Measurements from ENCODE around the gene NFASC.

Gene NFASC

DNA sequence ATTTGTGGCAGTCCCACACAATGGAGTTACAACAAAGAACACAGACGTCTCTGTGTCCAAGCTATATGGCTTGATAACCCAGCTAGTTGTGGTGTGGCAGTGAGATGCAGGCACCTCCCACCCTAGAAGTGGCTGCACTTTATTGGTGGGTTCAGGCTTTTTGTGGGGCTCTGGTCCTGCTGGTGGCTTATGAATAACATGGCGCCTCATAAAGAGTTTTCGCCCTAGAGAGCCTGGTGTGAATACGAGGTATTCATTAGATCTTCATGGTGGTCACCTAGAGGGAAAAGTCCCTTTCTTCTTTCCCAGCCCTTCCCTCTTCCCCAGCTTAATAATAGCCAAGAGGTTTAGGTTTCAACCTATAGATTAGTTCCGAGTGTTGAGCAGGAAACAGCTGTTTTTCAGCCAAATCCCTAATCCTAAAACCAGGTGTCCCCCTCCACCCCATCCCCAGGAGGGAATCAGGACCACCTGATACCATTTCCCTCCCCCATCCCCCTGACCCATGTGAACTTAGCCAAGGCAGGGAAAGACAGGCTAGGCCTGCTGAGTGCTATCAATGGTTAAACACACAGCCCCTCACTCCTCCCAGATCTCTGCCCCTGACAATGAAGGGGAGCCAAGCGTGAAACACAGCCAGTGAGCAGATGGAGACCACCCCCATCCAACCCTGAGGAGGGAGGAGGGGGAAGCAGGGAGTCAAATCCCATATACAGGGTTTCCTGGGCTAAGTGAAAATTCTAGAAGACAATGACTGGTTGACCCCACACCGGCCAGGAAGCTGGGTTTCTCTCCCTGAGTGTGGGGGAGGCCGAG lies 58.2 kb downstream of the NFASC start:
- TF ChIP-seq CTCF (IDR thresholded peaks at IDR 0.05; ENCODE audit: low read depth, low read length, missing control alignments), result no peak
- in situ Hi-C loops (cut with HindIII; ENCODE audit: low pct_ligation_motif_present, low sequenced_read_pairs), result no loop called here
- H3K4me3 ChIP-seq (ENCODE audit: low read depth, low read length), result no peak overlapping the region
- DNase-seq, result no peak
- H3K27me3 ChIP-seq (replicated peaks), result peaks cover 1% of the 10 kb centered on the region
- H3K27ac ChIP-seq, result no peak overlapping the region
- no peaks in the 10 kb centered on the region for H3K36me3 ChIP-seq (replicated peaks)

DNA sequence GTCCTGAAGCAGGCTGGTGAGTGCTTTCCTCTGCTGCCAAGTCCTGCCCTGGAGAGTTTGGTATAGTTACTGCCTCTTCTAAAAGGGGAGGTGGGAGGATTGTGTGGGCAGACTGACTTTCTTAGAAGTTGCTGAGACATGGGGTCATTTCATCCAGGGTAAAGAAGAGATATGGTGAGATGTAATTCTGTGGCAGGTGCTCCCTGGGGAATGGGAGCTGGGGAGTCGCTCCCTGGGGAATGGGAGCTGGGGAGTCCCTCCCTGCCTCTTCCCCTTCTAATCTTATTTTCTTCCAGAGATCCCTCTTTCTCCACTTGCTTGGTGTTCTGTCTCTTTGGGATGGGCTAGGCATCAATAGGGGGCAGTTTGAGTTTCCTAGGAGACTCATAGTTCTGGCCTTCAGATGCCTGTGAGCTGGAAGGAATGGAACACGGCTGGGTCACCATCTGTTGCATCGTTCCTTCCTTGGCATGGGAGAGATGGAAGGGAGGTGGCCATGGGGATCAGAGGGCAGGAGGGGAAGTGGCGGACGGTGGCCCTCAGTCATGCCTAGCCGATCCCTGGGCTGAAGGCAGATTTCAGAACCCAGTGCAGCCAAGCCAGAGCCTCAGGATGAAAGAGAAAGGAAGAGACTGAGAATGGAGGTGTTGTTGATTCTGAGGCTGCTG lies 59.0 kb downstream of the NFASC start:
- Histone ChIP-seq H3K36me3 (replicated peaks) (no peaks in the 10 kb centered on the region), H3K4me3 (ENCODE audit: low read depth, low read length) (no peak overlapping the region), H3K27ac (no peak overlapping the region), H3K27me3 (replicated peaks) (peaks cover 1% of the 10 kb centered on the region)
- in situ Hi-C loops (cut with HindIII; ENCODE audit: low pct_ligation_motif_present, low sequenced_read_pairs), result no loop called here
- no peak for DNase-seq
- TF ChIP-seq CTCF (IDR thresholded peaks at IDR 0.05; ENCODE audit: low read depth, low read length, missing control alignments), result no peak

- in situ Hi-C loops (cut with HindIII; ENCODE audit: low pct_ligation_motif_present, low sequenced_read_pairs), result no loop called here
- Histone ChIP-seq H3K4me3 (ENCODE audit: low read depth, low read length) (no peak overlapping the region), H3K36me3 (replicated peaks) (no peaks in the 10 kb centered on the region), H3K27ac (no peak overlapping the region), H3K27me3 (replicated peaks) (peaks cover 1% of the 10 kb centered on the region)
- no peak for TF ChIP-seq CTCF (IDR thresholded peaks at IDR 0.05; ENCODE audit: low read depth, low read length, missing control alignments)
- DNase-seq, result no peak
Measured at GRCh38 chr1:204930155-204930523, 59.5 kb downstream of the NFASC start.

GRCh38 chr1:204931313-204931712 lies 60.7 kb downstream of the NFASC start:
- H3K27me3 ChIP-seq (replicated peaks), result no peaks in the 10 kb centered on the region
- no peak for DNase-seq
- in situ Hi-C loops (cut with HindIII; ENCODE audit: low pct_ligation_motif_present, low sequenced_read_pairs), result no loop called here
- TF ChIP-seq CTCF (IDR thresholded peaks at IDR 0.05; ENCODE audit: low read depth, low read length, missing control alignments), result no peak
- no peak overlapping the region for H3K27ac ChIP-seq
- H3K4me3 ChIP-seq (ENCODE audit: low read depth, low read length), result no peak overlapping the region
- H3K36me3 ChIP-seq (replicated peaks), result no peaks in the 10 kb centered on the region

DNA sequence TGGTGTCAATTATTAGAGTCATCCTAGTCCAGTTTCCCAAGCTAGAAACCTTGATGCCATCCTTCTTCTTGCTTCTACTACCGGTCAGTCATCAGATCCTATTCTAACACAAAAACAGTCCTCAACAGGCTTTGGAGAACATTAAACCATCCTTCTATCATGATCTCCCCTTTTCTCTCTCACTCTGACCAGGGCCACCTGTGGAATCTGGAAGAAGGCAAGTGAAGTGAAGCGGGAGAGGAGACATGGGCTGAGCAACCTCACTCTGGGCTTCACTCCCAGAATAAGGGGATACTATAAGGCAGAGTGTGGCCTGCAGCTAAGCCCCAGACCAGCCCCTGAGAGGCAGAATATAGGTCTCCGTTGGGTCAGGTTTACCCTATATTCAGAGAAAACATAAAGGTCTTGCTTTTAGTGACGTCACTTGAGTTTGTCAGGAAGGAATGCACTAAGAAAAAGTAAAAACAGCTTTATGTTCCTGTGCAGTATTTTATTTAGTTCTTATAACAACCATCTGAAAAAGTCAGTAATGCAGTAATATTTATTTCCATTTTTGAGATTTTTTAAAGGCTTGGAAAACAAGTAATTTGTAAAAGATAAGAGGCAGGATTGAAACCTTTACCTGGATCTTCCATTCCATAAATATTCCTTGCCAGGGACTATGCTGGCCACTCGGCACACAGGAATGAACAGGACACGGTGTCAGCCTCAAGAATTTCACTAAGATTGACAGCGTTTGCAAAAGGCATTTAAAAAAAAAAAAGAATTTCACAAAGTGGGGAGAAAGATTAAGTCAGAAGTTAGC lies 61.3 kb downstream of the NFASC start:
- TF ChIP-seq CTCF (IDR thresholded peaks at IDR 0.05; ENCODE audit: low read depth, low read length, missing control alignments), result no peak
- no peaks in the 10 kb centered on the region for H3K27me3 ChIP-seq (replicated peaks)
- in situ Hi-C loops (cut with HindIII; ENCODE audit: low pct_ligation_motif_present, low sequenced_read_pairs), result no loop called here
- DNase-seq, result no peak
- no peaks in the 10 kb centered on the region for H3K36me3 ChIP-seq (replicated peaks)
- H3K4me3 ChIP-seq (ENCODE audit: low read depth, low read length), result no peak overlapping the region
- H3K27ac ChIP-seq, result no peak overlapping the region

Measured in brain microvascular endothelial cell (primary cell).